HepG2 (cell line): ENCODE measurements around the gene LBX2. TPM values are rescaled to one million over a fixed set of nuclear protein-coding genes. Genes with fewer than 3 reads are reported as not detected.

Experiments
- GABPB1 ChIP-seq: IDR thresholded peaks from 2 replicates; pipeline ENCODE4 v1.6.1; 2016; ENCODE audit warnings: mild to moderate bottlenecking, missing genetic modification reagents, moderate library complexity, missing compliant biosample characterization
- MAFG ChIP-seq: sonication (generic); formaldehyde crosslinking; IDR thresholded peaks from 2 replicates; pipeline ENCODE4 v1.5.1; 2020; ENCODE audit warnings: mild to moderate bottlenecking, missing genetic modification reagents
- MTA3 ChIP-seq: sonication (generic); formaldehyde crosslinking; IDR thresholded peaks from 2 replicates; pipeline ENCODE4 v1.4.0; 2020; ENCODE audit warnings: missing genetic modification reagents
- MTF2 ChIP-seq: sonication (generic); formaldehyde crosslinking; IDR thresholded peaks from 2 replicates; pipeline ENCODE4 v1.5.0; 2020; ENCODE audit warnings: missing genetic modification reagents, borderline replicate concordance
- NFE2L2 ChIP-seq: fragments of 150-350 bp; IDR thresholded peaks from 2 replicates; pipeline ENCODE4 v1.6.1; 2014; ENCODE audit warnings: low read length
- NR3C1 ChIP-seq: sonication (generic); formaldehyde crosslinking; IDR thresholded peaks from 2 replicates; pipeline ENCODE4 v1.4.0; 2020; ENCODE audit warnings: missing genetic modification reagents
- PITX1 ChIP-seq: sonication (generic); formaldehyde crosslinking; IDR thresholded peaks from 2 replicates; pipeline ENCODE4 v1.5.1; 2020; ENCODE audit warnings: mild to moderate bottlenecking, missing genetic modification reagents
- PLRG1 ChIP-seq: fragments of 450-650 bp; conservative IDR thresholded peaks from 2 replicates; pipeline ENCODE4 v1.6.1; 2016
- RCOR2 ChIP-seq: IDR thresholded peaks from 2 replicates; pipeline ENCODE4 v1.6.1; 2016; ENCODE audit warnings: missing biosample characterization, missing genetic modification reagents
- RFXAP ChIP-seq: sonication (generic); formaldehyde crosslinking; IDR thresholded peaks from 2 replicates; pipeline ENCODE4 v1.4.0; 2020; ENCODE audit warnings: missing genetic modification reagents, borderline replicate concordance
- SIX1 ChIP-seq: sonication (generic); formaldehyde crosslinking; IDR thresholded peaks from 2 replicates; pipeline ENCODE4 v1.4.0; 2020; ENCODE audit warnings: missing genetic modification reagents, borderline replicate concordance
- TAF1 ChIP-seq: sonication (generic); formaldehyde crosslinking; IDR thresholded peaks from 2 replicates; pipeline ENCODE4 v1.4.0; 2020; ENCODE audit warnings: missing genetic modification reagents
- TFE3 ChIP-seq: IDR thresholded peaks from 2 replicates; pipeline ENCODE4 v1.6.1; 2016
- TOPORS ChIP-seq: sonication (generic); formaldehyde crosslinking; IDR thresholded peaks from 2 replicates; pipeline ENCODE4 v1.8.0; 2023; ENCODE audit warnings: mild to moderate bottlenecking, missing genetic modification reagents
- ZBTB34 ChIP-seq: sonication (generic); formaldehyde crosslinking; IDR thresholded peaks from 2 replicates; pipeline ENCODE4 v1.8.0; 2022; ENCODE audit warnings: mild to moderate bottlenecking, missing genetic modification reagents
- ZC3H13 ChIP-seq: sonication (generic); formaldehyde crosslinking; IDR thresholded peaks from 2 replicates; pipeline ENCODE4 v1.8.1; 2023; ENCODE audit warnings: mild to moderate bottlenecking, missing genetic modification reagents, moderate library complexity
- ZNF343 ChIP-seq: sonication (generic); formaldehyde crosslinking; IDR thresholded peaks from 2 replicates; pipeline ENCODE4 v1.4.0; 2020; ENCODE audit warnings: mild to moderate bottlenecking, missing genetic modification reagents
- ZNF513 ChIP-seq: sonication (generic); formaldehyde crosslinking; conservative IDR thresholded peaks from 2 replicates; pipeline ENCODE4 v1.5.0; 2020; ENCODE audit warnings: missing genetic modification reagents
- ZNF609 ChIP-seq: sonication (generic); formaldehyde crosslinking; IDR thresholded peaks from 2 replicates; pipeline ENCODE4 v1.4.0; 2020; ENCODE audit warnings: mild to moderate bottlenecking, missing genetic modification reagents, borderline replicate concordance
- ZNF709 ChIP-seq: sonication (generic); formaldehyde crosslinking; IDR thresholded peaks from 2 replicates; pipeline ENCODE4 v1.5.0; 2020; ENCODE audit warnings: mild to moderate bottlenecking, missing genetic modification reagents
- polyA plus RNA-seq, 8 experiments: library from polyadenylated mRNA; depleted of rRNA in 3 of 8; stranded (reverse) in 7 of 8; unstranded in 1 of 8; fragments of >200 nt; fragmentation: Illumina TruSeq in 4 of 8; extraction: Trizol in 4 of 8; gene quantifications; 2 replicates each; pipeline versions ENCODE4 v1.2.1 to v1.2.3, GENCODE V29; 2011 to 2016; ENCODE audit warnings: low read depth in 4 of 8, missing spikeins in 1 of 8, mixed read lengths in 1 of 8; ENCODE audit not compliant: insufficient read depth in 1 of 8
- total RNA-seq, 5 experiments: library from RNA; depleted of rRNA; stranded (reverse); fragments of >200 nt; fragmentation: Illumina TruSeq; extraction: Trizol; gene quantifications; 2 replicates each; pipeline ENCODE4 v1.2.3, GENCODE V29; 2016; ENCODE audit warnings: low read depth in 1 of 5

The LBX2 gene
- total and polyA plus RNA-seq, 2 of the 13 experiments (the other 11 are each of a cell fraction or from before 2014, with no cell fraction given): 6.4 to 8.1 TPM

GRCh38 chr2:74499267-74499939 lies at the start of gene LBX2 (continued):
- TF ChIP-seq TFE3 (CRISPR knock-in tag) (no peak), ZNF609 (0 out of 2 replicates have a peak, but pooled peaks have one; percentile 27), MAFG (CRISPR knock-in tag) (no peak), ZNF513 (no peak), MTA3 (no peak), PLRG1 (no peak), MTF2 (CRISPR knock-in tag) (no peak), TAF1 (CRISPR knock-in tag) (peak; percentile 29; the same call in 1 of the 2 replicates), GABPB1 (CRISPR knock-in tag) (peak; percentile 57; the same call in 1 of the 2 replicates), SIX1 (no peak), PITX1 (CRISPR knock-in tag) (peak; percentile 49), RCOR2 (CRISPR knock-in tag) (no peak), ZC3H13 (CRISPR knock-in tag) (no peak), RFXAP (peak; percentile 15; the same call in 1 of the 2 replicates), ZBTB34 (CRISPR knock-in tag) (no peak), NR3C1 (CRISPR knock-in tag) (no peak), ZNF343 (CRISPR knock-in tag) (0 out of 2 replicates have a peak, but pooled peaks have one; percentile 27), NFE2L2 (no peak), TOPORS (CRISPR knock-in tag) (no peak), ZNF709 (CRISPR knock-in tag) (no peak; the same call in 1 of the 2 replicates)
